PC-9 (cell line): ENCODE measurements around the gene HELZ.

Experiments used
- CTCF ChIP-seq: fragments of 200-600 bp; sonication (generic); conservative IDR thresholded peaks from 2 replicates; pipeline ENCODE4 v1.6.1; 2017; ENCODE audit warnings: mixed run types, antibody characterized with exemption, mild to moderate bottlenecking, moderate library complexity
- EZH2 ChIP-seq: fragments of 200-600 bp; sonication (generic); IDR thresholded peaks from 2 replicates; pipeline ENCODE4 v1.8.0; 2017; ENCODE audit warnings: antibody characterized with exemption, low read depth

DNA sequence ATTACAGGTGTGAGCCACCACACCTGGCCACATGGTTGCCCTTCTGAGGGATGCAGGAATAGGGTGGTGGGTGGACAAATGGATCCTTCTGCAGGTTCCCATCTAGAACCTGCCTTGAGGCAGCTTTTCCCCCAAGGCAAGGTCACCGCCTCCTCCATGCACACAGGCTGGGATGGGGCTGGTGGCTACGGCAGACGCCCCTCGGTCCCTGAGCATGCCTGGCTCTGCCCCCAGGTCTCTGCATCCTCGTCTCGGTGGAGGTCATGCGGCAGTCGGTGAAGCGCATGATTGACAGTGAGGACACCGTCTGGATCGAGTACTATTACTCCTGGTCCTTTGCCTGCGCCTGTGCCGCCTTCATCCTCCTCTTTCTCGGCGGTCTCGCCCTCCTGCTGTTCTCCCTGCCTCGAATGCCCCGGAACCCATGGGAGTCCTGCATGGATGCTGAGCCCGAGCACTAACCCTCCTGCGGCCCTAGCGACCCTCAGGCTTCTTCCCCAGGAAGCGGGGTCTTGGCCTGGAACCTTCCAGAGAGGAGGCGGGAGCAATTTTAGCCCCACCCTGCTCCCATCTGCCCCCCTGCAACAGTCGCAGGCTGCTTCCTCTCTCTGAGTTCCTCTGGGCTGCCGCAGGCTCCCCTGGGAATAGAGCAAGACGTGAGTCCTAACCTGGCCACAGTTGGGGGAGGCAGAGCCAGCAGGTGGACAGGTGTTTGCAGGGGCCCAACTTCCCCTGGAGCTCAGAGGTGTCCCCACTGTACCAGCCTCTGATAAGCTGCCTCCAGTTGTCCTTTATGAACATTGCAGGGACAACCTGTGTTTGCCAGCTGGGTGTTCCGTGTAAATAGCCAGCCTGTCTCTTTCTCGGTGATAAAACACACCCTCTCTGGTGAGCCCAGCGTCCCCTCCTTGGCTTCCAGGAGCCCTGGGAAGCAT is 188.9 kb downstream of the HELZ start:
- TF ChIP-seq CTCF: no peak
- TF ChIP-seq EZH2: no peak
